H1 (cell line): ENCODE data around the gene MKNK2. TPM values are rescaled to one million over a fixed set of nuclear protein-coding genes. Genes with fewer than 3 reads are reported as not detected.

Experiments used
- CBX5 ChIP-seq: fragments of 300-800, 300-1000 bp; sonication (generic); IDR thresholded peaks from 2 replicates; pipeline ENCODE4 v1.7.1; 2016; ENCODE audit warnings: antibody characterized with exemption, low read length, low read depth
- CHD1 ChIP-seq: IDR thresholded peaks from 2 replicates; pipeline ENCODE4 v1.6.1; 2012; ENCODE audit warnings: low read depth, low read length, improper control_type of control experiment
- EGR1 ChIP-seq: IDR thresholded peaks from 2 replicates; pipeline ENCODE4 v1.6.1; 2011; ENCODE audit warnings: low read depth, low read length, borderline replicate concordance
- HDAC6 ChIP-seq: IDR thresholded peaks from one replicate; pipeline ENCODE4 v1.7.1; 2012; ENCODE audit warnings: low read depth, mild to moderate bottlenecking, inconsistent platforms, low read length, moderate library complexity
- SAP30 ChIP-seq: fragments of 300-600 bp; sonication (generic); IDR thresholded peaks from 2 replicates; pipeline ENCODE4 v1.7.1; 2012; ENCODE audit warnings: low read length, moderate library complexity, mild to moderate bottlenecking, inconsistent platforms; ENCODE audit not compliant: insufficient read depth, insufficient replicate concordance
- SIRT6 ChIP-seq: IDR thresholded peaks from one replicate; pipeline ENCODE4 v1.7.1; 2012; ENCODE audit warnings: low read length, inconsistent platforms
- SUZ12 ChIP-seq: fragments of 200-600 bp; sonication (generic); IDR thresholded peaks from 2 replicates; pipeline ENCODE4 v1.6.1; 2012; ENCODE audit warnings: mild to moderate bottlenecking, inconsistent platforms, low read length, moderate library complexity, mixed read lengths
- TBP ChIP-seq: IDR thresholded peaks from 2 replicates; pipeline ENCODE4 v1.6.1; 2011; ENCODE audit warnings: low read depth, low read length, improper control_type of control experiment
- polyA plus RNA-seq, 7 experiments: library from polyadenylated mRNA; depleted of rRNA in 3 of 7; stranded (reverse) in 5 of 7; unstranded in 2 of 7; fragments of >200 nt in 5 of 7; fragments of 200-250 nt in 2 of 7; gene quantifications; 1 replicate in 5 of 7; 2 replicates in 1 of 7; 4 replicates in 1 of 7; pipeline versions ENCODE4 v1.2.1 to v1.2.3, GENCODE V29; 2011 to 2013; ENCODE audit warnings: missing spikeins in 2 of 7, mixed read lengths in 2 of 7
- total RNA-seq: library from RNA; stranded (reverse); fragmentation: NEBNext Ultra II Directional; extraction: Animal tissue kit (Norgen Biotek cat#: 25700); gene quantifications from 2 replicates; pipeline ENCODE4 v1.2.1, GENCODE V29; 2021

Gene MKNK2
- total and polyA plus RNA-seq, 2 of the 8 experiments (the other 6 are each of a cell fraction or from before 2014, with no cell fraction given): 163 to 166 TPM

- TF ChIP-seq SIRT6 (no peak), HDAC6 (no peak), TBP (no peak), CBX5 (no peak), SAP30 (no peak), CHD1 (no peak), EGR1 (no peak), SUZ12 (no peak)
Observed at GRCh38 chr19:2099054-2099501, 48.0 kb upstream of the MKNK2 start (continued).
